Left ventricle myocardium superior (tissue), 1 donor: Measurements from ENCODE around the gene PDK1. TPM values are rescaled to one million over a fixed set of nuclear protein-coding genes. Genes with fewer than 3 reads are reported as not detected.
"Not testable (repeated sequence)": the region's sequence is repeated elsewhere in the genome, so short reads cannot be mapped to it uniquely, and the experiment has no call there.

Experiments used
- ATAC-seq: fragments of 200-7000 bp; cut with Tn5 transposase; one replicate; pipeline ENCODE4 v1.9.1; 2020; ENCODE audit warnings: mild to moderate bottlenecking, moderate library complexity
- DNase-seq: peaks from one replicate; pipeline ENCODE4 v3.0.0-alpha.2; 2020
- intact Hi-C: fragments of 100-400 bp; cut with micrococcal nuclease; formaldehyde crosslinking; loops from one replicate; pipeline ENCODE4 v1.11.0; 2022
- total RNA-seq: library from RNA; stranded (reverse); fragmentation: NEBNext Ultra II Directional; extraction: Animal tissue kit (Norgen Biotek cat#: 25700); gene quantifications from one replicate; pipeline ENCODE4 v1.2.1, GENCODE V29; 2021
- donor health status: DM: no; HTN: yes; CAD: no; lungs with severe emphysema.

PDK1 gene
- total RNA-seq, 1 donor from 2014 or later = 58.3 TPM

DNA sequence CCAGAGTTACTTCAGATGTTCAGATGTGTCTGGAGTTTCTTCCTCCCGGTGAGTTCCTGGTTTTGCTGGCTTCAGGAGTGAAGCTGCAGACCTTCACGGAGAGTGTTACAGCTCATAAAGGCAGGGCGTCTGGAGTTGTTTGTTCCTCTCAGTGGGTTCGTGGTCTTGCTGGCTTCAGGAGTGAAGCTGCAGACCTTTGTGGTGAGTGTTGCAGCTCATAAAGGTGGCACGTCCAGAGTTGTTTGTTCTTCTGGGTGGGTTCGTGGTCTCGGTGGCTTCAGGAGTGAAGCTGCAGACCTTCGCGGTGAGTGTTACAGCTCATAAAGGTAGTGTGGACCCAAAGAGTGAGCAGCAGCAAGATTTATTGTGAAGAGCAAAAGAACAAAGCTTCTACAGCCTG lies 31.3 kb downstream of the PDK1 start:
- DNase-seq, ATAC-seq, intact Hi-C loops: not testable (repeated sequence)

DNA sequence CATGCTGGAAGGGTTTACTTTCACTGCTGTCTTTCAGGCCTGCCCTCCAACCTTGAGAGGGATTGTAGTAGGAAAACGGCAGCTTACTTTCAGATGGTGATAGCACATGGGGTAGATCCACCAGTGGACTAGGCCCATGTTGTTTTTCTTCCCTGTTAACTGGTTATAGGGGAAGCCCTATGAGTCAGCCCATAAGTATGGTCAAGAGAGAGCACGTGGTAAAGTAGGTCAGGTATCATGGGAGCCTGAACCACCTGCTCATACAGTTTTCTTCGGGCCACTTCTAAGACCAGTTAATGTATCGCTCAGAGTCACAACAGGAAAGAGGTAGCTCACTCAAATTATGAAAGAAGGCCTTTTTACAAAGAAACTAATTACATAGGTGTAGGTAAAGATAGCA lies 33.0 kb downstream of the PDK1 start:
- ATAC-seq (no peak), DNase-seq (no peak)
- intact Hi-C loops = no loop called here

DNA sequence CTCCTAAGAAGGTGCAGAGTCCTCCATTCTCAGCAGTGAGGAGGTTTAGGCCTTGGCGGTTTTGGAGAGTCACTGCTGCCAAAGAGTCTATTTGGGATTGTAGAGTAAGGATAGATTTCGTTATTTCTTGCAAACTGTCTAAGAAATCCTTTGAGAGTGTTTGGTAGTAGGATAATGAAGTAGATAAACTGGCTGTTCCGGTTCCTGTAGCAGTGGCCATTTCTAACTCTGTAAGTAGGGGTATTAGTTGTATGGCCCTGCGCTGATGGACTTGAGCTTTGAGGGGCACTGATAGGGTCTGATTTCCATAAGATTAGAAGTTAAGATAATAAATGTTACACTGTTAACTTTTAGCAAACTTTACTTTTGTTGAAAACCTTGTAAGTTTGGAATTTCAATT lies 35.5 kb downstream of the PDK1 start:
- not testable (repeated sequence) for ATAC-seq, DNase-seq
- intact Hi-C loops = loop anchor here (10.0 kb wide), 1 partner anchor 123 kb away; no protein-coding TSS in a partner anchor

- intact Hi-C loops = loop anchor here (10.0 kb wide), 1 partner anchor 123 kb away; no protein-coding TSS in a partner anchor
- not testable (repeated sequence) for ATAC-seq, DNase-seq
Observed at GRCh38 chr2:172592190-172592589, 36.3 kb downstream of the PDK1 start.

- DNase-seq (no peak), ATAC-seq (no peak)
- intact Hi-C loops = loop anchor here (10.0 kb wide), 1 partner anchor 118 kb away; no protein-coding TSS in a partner anchor
Observed at GRCh38 chr2:172596776-172597175, 40.9 kb downstream of the PDK1 start.

DNA sequence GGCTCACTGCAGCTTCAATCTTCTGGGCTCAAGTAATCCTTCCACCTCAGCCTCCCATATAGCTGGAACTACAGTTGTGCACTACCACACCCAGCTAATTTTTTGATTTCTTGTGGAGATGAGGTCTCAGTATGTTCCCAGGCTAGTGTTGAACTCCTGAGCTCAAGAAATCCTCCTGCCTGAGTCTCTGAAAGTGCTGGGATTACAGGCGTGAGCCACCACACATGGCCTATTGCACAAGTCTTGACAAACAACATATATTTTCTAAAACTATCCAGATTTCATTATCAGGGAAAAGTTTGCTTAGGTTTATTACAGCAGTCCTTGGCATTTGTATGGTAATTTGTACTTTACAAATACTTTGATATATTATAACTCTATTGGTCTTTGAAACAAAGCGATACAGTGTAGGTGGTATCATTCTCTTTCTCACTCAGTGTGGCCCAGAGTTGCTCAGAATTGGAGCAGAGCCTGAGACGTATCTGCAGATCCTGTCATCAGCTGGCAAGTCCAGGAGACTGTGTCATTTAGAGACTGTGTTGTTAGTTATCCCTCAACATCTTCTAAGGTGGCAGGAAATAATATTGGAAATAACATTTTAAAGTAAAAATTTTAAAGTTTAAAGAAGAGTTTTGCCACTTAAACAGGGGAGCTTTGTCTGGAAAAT lies 41.4 kb downstream of the PDK1 start:
- peak; percentile 65 for ATAC-seq
- intact Hi-C loops = loop anchor here (10.0 kb wide), 1 partner anchor 117 kb away; no protein-coding TSS in a partner anchor

GRCh38 chr2:172599947-172600346 lies 44.1 kb downstream of the PDK1 start:
- DNase-seq = no peak

More for the DNA sequence above, 41.4 kb downstream of the PDK1 start:
- no peak for DNase-seq

DNA sequence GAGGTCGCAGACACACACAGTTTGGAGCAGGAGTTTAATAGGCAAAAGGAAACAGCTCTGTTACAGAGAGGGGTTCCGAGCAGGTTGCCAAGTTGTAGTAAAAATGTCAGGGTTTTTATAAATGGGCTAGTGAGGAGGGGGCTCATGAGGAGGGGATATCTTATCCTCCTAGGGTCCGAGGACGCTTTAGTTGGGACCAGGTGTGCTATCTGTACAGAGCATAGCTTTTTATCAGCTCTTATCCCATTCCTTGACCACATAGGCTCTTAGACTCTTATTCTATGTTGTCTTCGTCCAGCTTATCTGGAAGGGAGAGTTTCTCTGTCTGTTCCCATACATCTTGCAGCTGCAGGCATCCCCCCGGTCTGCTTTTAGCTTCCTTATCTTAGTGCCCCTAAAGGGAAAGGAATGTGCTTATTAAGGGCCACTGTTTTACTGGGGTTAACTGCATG lies 44.7 kb downstream of the PDK1 start:
- ATAC-seq (no peak), DNase-seq (no peak)
- intact Hi-C loops = no loop called here

More at GRCh38 chr2:172599947-172600346, 44.1 kb downstream of the PDK1 start:
- ATAC-seq = no peak
- intact Hi-C loops = loop anchor here (10.0 kb wide), 1 partner anchor 115 kb away; no protein-coding TSS in a partner anchor

DNA sequence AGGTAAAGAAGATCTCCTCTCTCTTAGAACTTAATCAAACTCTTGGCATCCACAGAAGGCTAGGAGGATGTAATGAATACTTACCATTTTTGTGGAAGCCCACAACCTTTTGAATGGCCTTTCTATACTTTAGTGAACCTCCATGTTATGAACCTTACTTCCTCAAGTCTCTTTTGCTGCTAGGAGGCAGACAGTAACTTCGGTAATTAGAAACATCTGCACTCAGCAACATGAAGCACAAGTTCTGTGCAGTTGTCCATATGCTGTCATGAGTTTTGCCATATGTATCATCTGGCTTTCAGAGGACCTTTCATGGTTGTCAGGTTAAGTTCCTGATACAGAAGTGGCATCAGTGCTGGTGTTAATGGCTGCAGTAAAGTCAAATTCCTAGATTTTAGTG lies 50.4 kb downstream of the PDK1 start:
- ATAC-seq (no peak), DNase-seq (no peak)
- intact Hi-C loops = no loop called here

GRCh38 chr2:172607379-172607928 lies 51.6 kb downstream of the PDK1 start:
- ATAC-seq = no peak
- DNase-seq = no peak
- intact Hi-C loops = no loop called here

DNA sequence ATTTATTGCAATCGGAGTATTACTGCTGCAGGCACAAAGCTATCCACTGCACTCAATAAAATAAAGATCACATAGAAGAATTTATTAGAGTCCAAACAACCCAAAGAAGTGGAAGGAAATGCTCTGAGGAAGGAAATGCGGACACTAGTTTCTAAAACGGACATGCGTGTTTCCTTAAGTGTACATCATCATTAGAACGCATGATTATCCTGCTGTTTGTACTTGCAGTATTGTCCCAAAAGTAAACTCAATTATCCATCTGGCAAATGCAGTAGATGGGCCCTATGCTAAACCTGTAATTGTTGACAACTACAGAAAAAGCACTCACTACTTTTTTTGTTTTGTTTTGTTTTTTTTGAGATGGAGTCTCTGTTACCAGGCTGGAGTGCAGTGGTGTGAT lies 53.6 kb downstream of the PDK1 start:
- DNase-seq (no peak), ATAC-seq (no peak)
- intact Hi-C loops = no loop called here

DNA sequence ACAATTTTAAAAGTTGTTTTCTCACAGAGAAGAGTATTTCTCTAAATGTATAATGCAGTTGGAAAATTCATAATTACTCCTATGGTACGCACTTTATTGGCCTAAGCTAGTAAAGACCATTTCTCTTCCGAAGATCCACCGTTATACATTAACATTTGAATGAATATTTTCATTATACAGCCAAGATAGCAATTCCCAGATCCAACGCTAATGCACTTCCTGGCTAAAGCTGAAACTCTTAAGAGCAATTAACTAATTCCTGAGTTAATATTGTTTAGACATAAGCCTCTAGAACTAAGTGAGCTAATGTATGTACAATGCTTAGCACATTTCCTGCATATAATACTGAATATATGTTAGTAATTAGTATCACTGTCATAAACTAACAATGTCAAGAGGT lies 56.2 kb downstream of the PDK1 start:
- DNase-seq (no peak), ATAC-seq (no peak)
- intact Hi-C loops = no loop called here

DNA sequence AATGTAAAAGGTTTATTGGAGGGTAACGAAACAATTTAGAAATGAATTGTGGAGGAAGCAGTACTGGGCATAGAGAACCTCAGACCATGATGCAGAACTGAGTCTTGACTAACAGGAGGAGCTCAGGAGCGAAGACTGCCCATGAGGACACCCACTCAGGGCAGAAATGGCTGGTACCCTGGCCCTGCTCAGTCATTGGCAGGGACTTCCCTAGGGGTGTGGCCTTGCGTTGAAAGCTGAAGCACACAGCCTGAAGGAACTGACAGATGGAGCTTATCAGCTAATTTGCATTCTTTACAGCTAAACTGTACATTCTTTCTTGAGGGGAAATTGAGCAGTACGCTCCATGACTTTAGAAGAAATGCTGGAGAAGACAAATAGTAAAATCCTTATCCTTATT lies 57.1 kb downstream of the PDK1 start:
- intact Hi-C loops = no loop called here
- DNase-seq (no peak), ATAC-seq (no peak)

- peak; percentile 32 for ATAC-seq
Observed at GRCh38 chr2:172613615-172614231, 57.8 kb downstream of the PDK1 start.

DNA sequence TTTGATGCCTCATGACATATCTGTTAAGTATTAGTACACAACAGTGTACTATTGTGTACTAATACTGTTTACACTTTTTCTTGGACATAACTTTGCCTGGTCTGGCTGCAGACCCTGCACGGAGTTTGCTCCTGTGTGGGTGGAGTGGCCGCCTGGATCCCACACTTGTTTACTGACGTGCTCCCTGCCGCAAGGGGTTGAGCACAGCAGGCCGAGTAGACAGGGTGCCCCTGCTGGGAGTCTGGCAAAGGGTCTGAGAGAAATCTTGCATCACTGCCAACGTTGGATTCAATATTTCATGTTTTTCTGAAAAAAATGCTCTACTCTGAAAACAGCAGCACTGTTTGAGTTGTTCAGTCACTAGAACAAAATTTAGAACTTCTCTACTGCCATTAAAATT lies 59.0 kb downstream of the PDK1 start:
- ATAC-seq = no peak
- DNase-seq = no peak
- intact Hi-C loops = no loop called here

More at GRCh38 chr2:172613615-172614231, 57.8 kb downstream of the PDK1 start:
- intact Hi-C loops = no loop called here
- DNase-seq = no peak

DNA sequence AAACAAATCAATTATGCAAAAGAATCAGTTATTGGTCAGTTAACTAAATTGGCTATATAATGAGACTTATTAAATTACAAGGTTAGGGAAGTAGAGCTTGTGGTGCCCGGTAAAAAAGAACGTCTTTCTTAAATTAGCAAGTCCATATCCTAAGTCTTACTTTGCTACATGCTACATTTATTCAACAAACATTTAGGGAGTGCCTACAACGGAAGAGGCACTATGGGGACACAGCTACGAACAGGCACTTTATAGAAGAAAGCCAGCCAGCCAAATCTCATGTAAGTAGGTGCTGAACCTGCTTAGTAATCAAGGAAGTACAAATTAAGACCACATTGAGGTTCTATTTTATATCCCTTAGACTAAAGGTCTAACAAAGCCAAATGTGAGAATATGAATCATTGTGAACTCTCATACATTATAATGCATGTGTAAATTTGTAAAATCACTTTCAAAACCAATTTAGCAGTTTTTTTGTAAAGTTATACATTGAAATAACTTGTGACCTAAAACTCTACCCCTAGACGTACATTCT lies 59.9 kb downstream of the PDK1 start:
- intact Hi-C loops = no loop called here
- no peak for ATAC-seq
- DNase-seq = no peak

GRCh38 chr2:172617115-172617514 lies 61.2 kb downstream of the PDK1 start:
- no peak for ATAC-seq
- DNase-seq = no peak
- intact Hi-C loops = no loop called here

DNA sequence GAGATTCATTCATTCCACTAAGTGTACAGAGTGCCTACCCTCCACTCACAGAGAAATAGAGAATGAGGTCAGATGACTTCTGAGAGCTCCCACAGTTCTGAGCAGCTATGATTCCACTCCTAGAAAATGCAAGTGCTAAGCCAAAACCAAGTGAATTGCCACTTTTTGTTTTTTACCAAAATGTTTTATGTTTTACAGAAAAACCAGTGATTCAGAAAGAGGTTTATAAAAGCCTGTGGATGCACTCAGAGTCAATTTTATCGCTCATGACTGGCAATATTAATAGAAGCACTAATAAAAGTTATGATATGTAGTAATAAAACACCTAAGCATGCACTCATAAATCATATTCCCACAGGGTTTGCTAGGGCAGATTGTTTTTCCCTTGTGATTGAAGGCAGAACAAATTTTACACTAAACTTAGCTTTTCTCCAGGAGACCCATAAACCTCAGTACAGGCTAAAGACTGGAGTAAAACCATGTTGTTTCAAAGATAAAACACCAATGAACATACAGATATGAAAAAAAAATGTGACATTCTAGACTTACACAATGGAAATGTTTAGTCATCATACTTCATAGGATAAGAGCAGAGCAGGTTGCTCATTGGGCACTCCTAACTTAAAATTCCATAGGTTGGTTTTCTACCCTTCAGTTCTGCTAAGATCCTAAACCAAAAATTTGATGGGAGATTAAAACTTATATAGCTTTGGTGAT lies 67.5 kb downstream of the PDK1 start:
- ATAC-seq (no peak), DNase-seq (no peak)
- intact Hi-C loops = no loop called here

DNA sequence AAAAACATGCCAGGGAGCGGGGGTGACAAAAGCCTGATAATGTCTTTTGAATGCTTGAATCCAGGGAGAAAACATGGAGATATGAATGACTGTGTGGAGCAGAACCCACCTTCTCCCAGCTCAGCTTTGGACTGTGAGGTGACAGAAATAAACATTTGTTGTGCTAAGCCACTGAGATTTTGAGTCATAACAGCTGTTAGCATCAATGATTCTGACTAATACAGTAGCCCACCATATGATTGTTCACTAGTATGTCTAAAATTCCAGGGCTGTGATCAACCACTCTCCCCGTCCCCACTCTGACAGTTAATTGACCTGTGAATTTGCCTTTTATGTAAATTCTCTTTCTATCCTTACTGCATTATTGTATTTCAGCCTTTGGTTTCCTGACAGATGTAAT lies 69.1 kb downstream of the PDK1 start:
- intact Hi-C loops = no loop called here
- DNase-seq (no peak), ATAC-seq (no peak)
